IMR-90 (cell line): Measurements from ENCODE around the gene SENP5. TPM values are rescaled to one million over a fixed set of nuclear protein-coding genes. Genes with fewer than 3 reads are reported as not detected.

Experiments used
- ATAC-seq: fragments of 200-7000 bp; cut with Tn5 transposase; 2 replicates; pipeline ENCODE4 v1.9.1; 2020; ENCODE audit warnings: low read depth, mild to moderate bottlenecking, moderate library complexity
- BruUV-seq: library from RNA; stranded (reverse); fragments of 400-500 nt; replicated peaks from 2 replicates; lab custom pipeline; 2021; lab: Mats Ljungman, UMichigan
- CTCF ChIA-PET: fragments of 300-600 bp; formaldehyde crosslinking; extraction: SDS; loops from one replicate; lab custom pipeline; 2021; ENCODE audit warnings: antibody characterized with exemption; lab: Yijun Ruan, JAX
- POLR2A ChIA-PET: fragments of 300-600 bp; sonication (Branson Sonifier 250); formaldehyde crosslinking; loops from one replicate; lab custom pipeline; 2022; ENCODE audit warnings: antibody characterized with exemption; ENCODE audit not compliant: unreplicated experiment; lab: Charles Lee
- DNase-seq: peaks from one replicate; pipeline ENCODE4 v3.0.0; 2013
- H2AFZ ChIP-seq: replicated peaks from 2 replicates; pipeline ENCODE3; 2013; ENCODE audit warnings: low read length, mild to moderate bottlenecking; ENCODE audit not compliant: poor library complexity
- H2AK5ac ChIP-seq: 2 replicates; pipeline ENCODE4 v1.6.1; 2013; ENCODE audit warnings: low read depth, low read length, inconsistent platforms
- H2AK9ac ChIP-seq: replicated peaks from 2 replicates; pipeline ENCODE3; 2013; ENCODE audit warnings: mild to moderate bottlenecking, low read depth, low read length, moderate library complexity; ENCODE audit not compliant: poor library complexity
- H2BK120ac ChIP-seq: 2 replicates; pipeline ENCODE4 v1.6.1; 2013; ENCODE audit warnings: low read depth, low read length, inconsistent platforms
- H2BK15ac ChIP-seq: 3 replicates; pipeline ENCODE4 v1.6.1; 2013; ENCODE audit warnings: low read depth, low read length, inconsistent platforms
- H2BK20ac ChIP-seq: 2 replicates; pipeline ENCODE4 v1.6.1; 2013; ENCODE audit warnings: low read depth, mild to moderate bottlenecking, inconsistent platforms, low read length, moderate library complexity
- H2BK5ac ChIP-seq: 2 replicates; pipeline ENCODE4 v1.6.1; 2013; ENCODE audit warnings: mild to moderate bottlenecking, low read depth, low read length, inconsistent platforms; ENCODE audit not compliant: poor library complexity, severe bottlenecking
- H3K14ac ChIP-seq: replicated peaks from 2 replicates; pipeline ENCODE4 v1.6.1; 2013; ENCODE audit warnings: low read depth, low read length, inconsistent platforms
- H3K18ac ChIP-seq: 2 replicates; pipeline ENCODE4 v1.6.1; 2013; ENCODE audit warnings: low read depth, low read length, control low read depth
- H3K23ac ChIP-seq: 2 replicates; pipeline ENCODE4 v1.6.1; 2013; ENCODE audit warnings: low read depth, low read length, inconsistent platforms
- H3K27ac ChIP-seq: 2 replicates; pipeline ENCODE4 v1.5.1; 2013; ENCODE audit warnings: mild to moderate bottlenecking, control low read depth, low read length; ENCODE audit not compliant: insufficient read depth
- H3K27me3 ChIP-seq: 2 replicates; pipeline ENCODE4 v1.6.1; 2013; ENCODE audit warnings: low read length; ENCODE audit not compliant: control insufficient read depth, insufficient read depth
- H3K36me3 ChIP-seq: 2 replicates; pipeline ENCODE4 v1.6.1; 2013; ENCODE audit warnings: low read length, mixed read lengths; ENCODE audit not compliant: control insufficient read depth, insufficient read depth
- H3K4ac ChIP-seq: 2 replicates; pipeline ENCODE4 v1.6.1; 2013; ENCODE audit warnings: low read depth, low read length, inconsistent platforms
- H3K4me1 ChIP-seq: 2 replicates; pipeline ENCODE4 v1.6.1; 2013; ENCODE audit warnings: low read length, mixed read lengths; ENCODE audit not compliant: control insufficient read depth, insufficient read depth
- H3K4me2 ChIP-seq: 2 replicates; pipeline ENCODE4 v1.6.1; 2013; ENCODE audit warnings: low read depth, mild to moderate bottlenecking, control low read depth, low read length, moderate library complexity
- H3K4me3 ChIP-seq: 2 replicates; pipeline ENCODE4 v1.5.1; 2013; ENCODE audit warnings: low read depth, mild to moderate bottlenecking, control low read depth, low read length, moderate library complexity; ENCODE audit not compliant: insufficient read depth
- H3K56ac ChIP-seq: 2 replicates; pipeline ENCODE4 v1.6.1; 2013; ENCODE audit warnings: low read length, inconsistent platforms; ENCODE audit not compliant: insufficient read depth; ENCODE audit errors: extremely low read depth
- H3K79me1 ChIP-seq, 2 experiments: 2 replicates each; pipeline ENCODE4 v1.6.1; 2013; ENCODE audit warnings: low read length in 2 of 2, inconsistent platforms in 1 of 2, low read depth in 1 of 2
- H3K9ac ChIP-seq: 2 replicates; pipeline ENCODE4 v1.6.1; 2013; ENCODE audit warnings: low read depth, low read length, control low read depth
- H3K9me1 ChIP-seq: 2 replicates; pipeline ENCODE4 v1.6.1; 2013; ENCODE audit warnings: low read length, inconsistent platforms; ENCODE audit not compliant: insufficient read depth
- H3K9me3 ChIP-seq: 2 replicates; pipeline ENCODE4 v1.6.1; 2013; ENCODE audit warnings: low read length; ENCODE audit not compliant: control insufficient read depth, insufficient read depth
- H4K20me1 ChIP-seq: 2 replicates; pipeline ENCODE4 v1.6.1; 2013; ENCODE audit warnings: low read length, inconsistent platforms; ENCODE audit not compliant: insufficient read depth
- H4K5ac ChIP-seq: 2 replicates; pipeline ENCODE4 v1.6.1; 2013; ENCODE audit warnings: mild to moderate bottlenecking, low read depth, low read length, control low read depth
- H4K8ac ChIP-seq, 2 experiments: 2 replicates each; pipeline ENCODE4 v1.6.1; 2013; ENCODE audit warnings: low read depth in 2 of 2, low read length in 2 of 2, control low read depth in 1 of 2, inconsistent platforms in 1 of 2
- H4K91ac ChIP-seq: 2 replicates; pipeline ENCODE4 v1.6.1; 2013; ENCODE audit warnings: low read depth, low read length, inconsistent platforms; ENCODE audit not compliant: insufficient read depth
- BHLHE40 ChIP-seq: fragments of 150-350 bp; IDR thresholded peaks from 2 replicates; pipeline ENCODE4 v1.6.1; 2016; ENCODE audit warnings: mild to moderate bottlenecking, low read depth, low read length
- CEBPB ChIP-seq: IDR thresholded peaks from 2 replicates; pipeline ENCODE4 v1.6.1; 2012; ENCODE audit warnings: low read depth, low read length, improper control_type of control experiment
- CHD1 ChIP-seq: IDR thresholded peaks from 2 replicates; pipeline ENCODE4 v1.6.1; 2012; ENCODE audit warnings: low read depth, low read length, improper control_type of control experiment
- FOS ChIP-seq: fragments of 150-350 bp; IDR thresholded peaks from 2 replicates; pipeline ENCODE4 v1.6.1; 2016; ENCODE audit warnings: low read depth, low read length
- MAFK ChIP-seq: IDR thresholded peaks from 2 replicates; pipeline ENCODE4 v1.6.1; 2012; ENCODE audit warnings: low read depth, low read length, improper control_type of control experiment
- MAZ ChIP-seq: IDR thresholded peaks from 2 replicates; pipeline ENCODE4 v1.6.1; 2012; ENCODE audit warnings: low read depth, mild to moderate bottlenecking, low read length, improper control_type of control experiment, moderate library complexity, borderline replicate concordance
- MXI1 ChIP-seq: IDR thresholded peaks from 2 replicates; pipeline ENCODE4 v1.6.1; 2012; ENCODE audit warnings: low read depth, mild to moderate bottlenecking, low read length, moderate library complexity, borderline replicate concordance
- NFE2L2 ChIP-seq: fragments of 150-350 bp; IDR thresholded peaks from 2 replicates; pipeline ENCODE4 v1.6.1; 2016; ENCODE audit warnings: low read depth, mild to moderate bottlenecking, low read length
- POLR2A ChIP-seq: IDR thresholded peaks from 2 replicates; pipeline ENCODE4 v1.6.1; 2012; ENCODE audit warnings: mild to moderate bottlenecking, low read depth, low read length
- RAD21 ChIP-seq: IDR thresholded peaks from 2 replicates; pipeline ENCODE4 v1.6.1; 2012; ENCODE audit warnings: low read length, improper control_type of control experiment
- RCOR1 ChIP-seq: IDR thresholded peaks from 2 replicates; pipeline ENCODE4 v1.6.1; 2012; ENCODE audit warnings: mild to moderate bottlenecking, low read length, improper control_type of control experiment; ENCODE audit not compliant: insufficient replicate concordance
- RFX5 ChIP-seq: IDR thresholded peaks from 2 replicates; pipeline ENCODE4 v1.8.0; 2012; ENCODE audit warnings: low read depth, mild to moderate bottlenecking, low read length, moderate library complexity
- SMC3 ChIP-seq: fragments of 150-350 bp; IDR thresholded peaks from 2 replicates; pipeline ENCODE4 v1.6.1; 2016; ENCODE audit warnings: low read depth, mild to moderate bottlenecking, antibody characterized with exemption, low read length, moderate library complexity
- WGBS, 2 experiments: methylation state at CpG; one replicate each; pipeline versions ENCODE4 v1.1.5 to v1.1.7; 2013; ENCODE audit warnings: missing lambda C conversion rate in 2 of 2; ENCODE audit not compliant: insufficient read length in 1 of 2; ENCODE audit errors: extremely low coverage in 2 of 2; 5-methylcytosine and 5-hydroxymethylcytosine counted together
- dilution Hi-C: fragments of 300-500 bp; cut with HindIII; formaldehyde crosslinking; loops from one replicate; pipeline ENCODE4 v1.14.3; 2018; ENCODE audit warnings: low sequenced_read_pairs; ENCODE audit not compliant: unreplicated experiment
- in situ Hi-C: fragments of 300-500 bp; cut with MboI; formaldehyde crosslinking; loops from 3 replicates; pipeline ENCODE4 v1.14.3; 2019; ENCODE audit warnings: low sequenced_read_pairs, inconsistent platforms, mixed read lengths
- intact Hi-C: fragments of 100-400 bp; cut with micrococcal nuclease; formaldehyde crosslinking; loops from 2 replicates; pipeline ENCODE4 v1.10.0; 2022
- polyA plus RNA-seq, 3 experiments: library from polyadenylated mRNA; depleted of rRNA; stranded (reverse); fragments of >200 nt; gene quantifications; 2 replicates each; pipeline ENCODE4 v1.2.3, GENCODE V29; 2012; ENCODE audit warnings: low replicate concordance in 1 of 3
- total RNA-seq: library from RNA; depleted of rRNA; stranded (reverse); fragments of >200 nt; gene quantifications from 2 replicates; pipeline ENCODE4 v1.2.3, GENCODE V29; 2012
- TF ChIP-seq, protein P1 (sequence below): conservative IDR thresholded peaks from 2 replicates; pipeline ENCODE4 v1.5.1; 2012; ENCODE audit warnings: mild to moderate bottlenecking, low read depth, low read length, improper control_type of control experiment
- TF ChIP-seq, protein P2 (sequence below): fragments of 150-350 bp; IDR thresholded peaks from 2 replicates; pipeline ENCODE4 v1.6.1; 2017; ENCODE audit warnings: mild to moderate bottlenecking, antibody characterized with exemption, low read length, low read depth
- TF ChIP-seq, protein P3 (sequence below): fragments of 150-350 bp; IDR thresholded peaks from 2 replicates; pipeline ENCODE4 v1.6.1; 2016; ENCODE audit warnings: low read depth, mild to moderate bottlenecking, low read length, moderate library complexity, borderline replicate concordance

Gene SENP5
- total and polyA plus RNA-seq, 2 of the 4 experiments (the other 2 are of a cell fraction): 7.4 to 44.4 TPM

DNA sequence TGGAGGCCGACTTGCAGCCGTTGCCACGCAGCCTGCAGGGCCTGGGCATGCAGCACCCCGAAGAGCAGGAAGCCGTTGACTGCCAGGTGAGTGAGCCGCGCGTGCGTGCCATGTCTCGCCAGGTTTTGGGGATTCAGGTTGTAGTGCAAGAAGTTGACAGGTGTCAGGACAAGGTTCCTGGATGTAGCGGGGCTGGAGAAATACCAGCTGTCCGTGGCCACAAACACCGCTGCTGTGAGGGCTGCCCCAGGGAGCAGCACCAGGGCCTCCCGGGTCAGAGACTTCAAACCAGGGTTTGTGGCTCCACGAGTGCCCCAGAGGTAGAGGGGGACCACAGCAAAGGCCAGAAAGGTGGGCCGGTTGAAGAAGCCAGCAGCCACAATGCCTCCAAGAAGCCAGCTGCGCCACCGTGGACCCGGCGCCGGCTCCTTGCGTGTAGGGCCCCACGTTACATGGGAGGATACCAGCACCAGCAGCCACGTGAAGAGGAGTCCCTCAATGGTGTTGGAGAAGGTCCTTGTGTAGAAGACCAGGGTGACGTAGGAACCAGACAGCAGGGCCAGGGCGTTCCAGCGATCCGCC lies 80.2 kb downstream of the SENP5 start:
- TF ChIP-seq RFX5: no peak
- no peak for TF ChIP-seq CEBPB
- no peak for TF ChIP-seq FOS
- TF ChIP-seq POLR2A: no peak
- TF ChIP-seq MXI1: no peak
- no peak for TF ChIP-seq CHD1
- TF ChIP-seq, protein P1, sequence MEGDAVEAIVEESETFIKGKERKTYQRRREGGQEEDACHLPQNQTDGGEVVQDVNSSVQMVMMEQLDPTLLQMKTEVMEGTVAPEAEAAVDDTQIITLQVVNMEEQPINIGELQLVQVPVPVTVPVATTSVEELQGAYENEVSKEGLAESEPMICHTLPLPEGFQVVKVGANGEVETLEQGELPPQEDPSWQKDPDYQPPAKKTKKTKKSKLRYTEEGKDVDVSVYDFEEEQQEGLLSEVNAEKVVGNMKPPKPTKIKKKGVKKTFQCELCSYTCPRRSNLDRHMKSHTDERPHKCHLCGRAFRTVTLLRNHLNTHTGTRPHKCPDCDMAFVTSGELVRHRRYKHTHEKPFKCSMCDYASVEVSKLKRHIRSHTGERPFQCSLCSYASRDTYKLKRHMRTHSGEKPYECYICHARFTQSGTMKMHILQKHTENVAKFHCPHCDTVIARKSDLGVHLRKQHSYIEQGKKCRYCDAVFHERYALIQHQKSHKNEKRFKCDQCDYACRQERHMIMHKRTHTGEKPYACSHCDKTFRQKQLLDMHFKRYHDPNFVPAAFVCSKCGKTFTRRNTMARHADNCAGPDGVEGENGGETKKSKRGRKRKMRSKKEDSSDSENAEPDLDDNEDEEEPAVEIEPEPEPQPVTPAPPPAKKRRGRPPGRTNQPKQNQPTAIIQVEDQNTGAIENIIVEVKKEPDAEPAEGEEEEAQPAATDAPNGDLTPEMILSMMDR: no peak
- TF ChIP-seq, protein P2, sequence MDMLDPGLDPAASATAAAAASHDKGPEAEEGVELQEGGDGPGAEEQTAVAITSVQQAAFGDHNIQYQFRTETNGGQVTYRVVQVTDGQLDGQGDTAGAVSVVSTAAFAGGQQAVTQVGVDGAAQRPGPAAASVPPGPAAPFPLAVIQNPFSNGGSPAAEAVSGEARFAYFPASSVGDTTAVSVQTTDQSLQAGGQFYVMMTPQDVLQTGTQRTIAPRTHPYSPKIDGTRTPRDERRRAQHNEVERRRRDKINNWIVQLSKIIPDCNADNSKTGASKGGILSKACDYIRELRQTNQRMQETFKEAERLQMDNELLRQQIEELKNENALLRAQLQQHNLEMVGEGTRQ: no peak
- no peak for TF ChIP-seq MAFK
- TF ChIP-seq, protein P3, sequence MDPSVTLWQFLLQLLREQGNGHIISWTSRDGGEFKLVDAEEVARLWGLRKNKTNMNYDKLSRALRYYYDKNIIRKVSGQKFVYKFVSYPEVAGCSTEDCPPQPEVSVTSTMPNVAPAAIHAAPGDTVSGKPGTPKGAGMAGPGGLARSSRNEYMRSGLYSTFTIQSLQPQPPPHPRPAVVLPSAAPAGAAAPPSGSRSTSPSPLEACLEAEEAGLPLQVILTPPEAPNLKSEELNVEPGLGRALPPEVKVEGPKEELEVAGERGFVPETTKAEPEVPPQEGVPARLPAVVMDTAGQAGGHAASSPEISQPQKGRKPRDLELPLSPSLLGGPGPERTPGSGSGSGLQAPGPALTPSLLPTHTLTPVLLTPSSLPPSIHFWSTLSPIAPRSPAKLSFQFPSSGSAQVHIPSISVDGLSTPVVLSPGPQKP: no peak
- TF ChIP-seq MAZ: no peak
- no peak for TF ChIP-seq BHLHE40
- TF ChIP-seq SMC3: no peak
- no peak for TF ChIP-seq NFE2L2
- no peak for TF ChIP-seq RAD21
- no peak for TF ChIP-seq RCOR1
- ChIA-PET POLR2A (no interaction called here), CTCF (no interaction called here)
- no peak overlapping the region for H3K18ac ChIP-seq
- H3K36me3 ChIP-seq: peaks cover 3% of the 10 kb centered on the region; the same call in 1 of the 2 replicates
- in situ Hi-C loops: no loop called here
- H3K9me3 ChIP-seq: no peaks in the 10 kb centered on the region
- peaks cover 2% of the 10 kb centered on the region; the same call in 1 of the 2 replicates for H3K4me1 ChIP-seq
- peaks cover 7% of the 10 kb centered on the region; the same call in 1 of the 2 replicates for H4K20me1 ChIP-seq
- peak overlapping the region; percentile 2 for H2AFZ ChIP-seq
- H3K14ac ChIP-seq: no peak overlapping the region
- H2AK5ac ChIP-seq: no peak overlapping the region
- H3K56ac ChIP-seq: no peak overlapping the region
- no peak overlapping the region for H2BK15ac ChIP-seq
- H3K9ac ChIP-seq: no peak overlapping the region
- H3K9me1 ChIP-seq: no peaks in the 10 kb centered on the region
- 0 out of 4 replicates have a peak overlapping the region, but pooled peaks of 1 of the 2 experiments have one; percentile 2 for H4K8ac ChIP-seq
- DNase-seq (no peak), ATAC-seq (no peak)
- H2AK9ac ChIP-seq: no peak overlapping the region
- H2BK120ac ChIP-seq: no peak overlapping the region
- dilution Hi-C loops: no loop called here
- no peak overlapping the region for H2BK20ac ChIP-seq
- H3K27ac ChIP-seq: no peak overlapping the region
- peaks cover 12% of the 10 kb centered on the region for H3K27me3 ChIP-seq
- no peak overlapping the region for H4K5ac ChIP-seq
- no peak overlapping the region for H3K4me3 ChIP-seq
- no peak overlapping the region for H2BK5ac ChIP-seq
- WGBS, 2 experiments: 83% methylated on average over 18 of the region's 28 CpGs; no CpG with 5 or more reads in 1 of the 2 experiments
- H3K79me1 ChIP-seq: peaks cover 0 to 12% of the 10 kb centered on the region in 2 experiments; a peak in 2 of 4 replicates
- H3K23ac ChIP-seq: no peak overlapping the region
- no peak overlapping the region for H3K4ac ChIP-seq
- no peak overlapping the region for H3K4me2 ChIP-seq
- H4K91ac ChIP-seq: no peak overlapping the region
- intact Hi-C loops: loop anchor here (10.0 kb wide), 1 partner anchor 343 kb away; no protein-coding TSS in a partner anchor
- no TSS peak for BruUV-seq
